T follicular helper cell (primary cell): Measurements from ENCODE around the gene SMIM43.
"Not testable (repeated sequence)": the region's sequence is repeated elsewhere in the genome, so short reads cannot be mapped to it uniquely, and the experiment has no call there.

Experiments used
- DNase-seq: peaks from one replicate; pipeline ENCODE4 v3.0.0-alpha.2; 2020; ENCODE audit warnings: low read depth

Gene SMIM43

DNA sequence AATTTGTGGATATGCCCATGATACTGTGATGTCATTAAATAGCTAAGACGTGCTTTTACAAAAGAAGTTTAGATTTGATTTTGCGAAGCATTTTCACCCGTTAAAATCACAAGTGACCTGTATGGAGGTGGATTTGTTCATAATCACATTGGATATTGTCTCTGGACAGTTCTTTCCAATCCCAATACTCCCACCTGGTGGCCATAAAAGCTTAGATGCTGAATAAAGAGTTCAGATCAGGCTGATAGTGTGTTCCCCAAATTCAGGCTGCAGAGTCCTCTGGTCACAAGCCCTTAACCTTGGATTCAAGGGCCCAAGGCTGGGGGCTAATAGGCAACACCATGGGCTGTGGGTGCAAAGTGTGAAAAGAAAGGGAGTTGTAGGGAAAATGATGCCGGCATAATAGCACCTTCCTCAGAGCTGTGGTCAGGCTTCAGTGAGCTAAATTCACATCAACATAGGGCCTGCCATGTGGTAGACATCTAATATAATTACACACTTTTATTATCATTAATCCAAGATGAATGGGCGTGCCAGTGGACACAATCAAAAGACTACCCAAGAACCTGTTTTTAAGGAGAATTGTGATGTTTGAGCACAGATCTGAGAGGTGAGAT lies 28.1 kb downstream of the SMIM43 start:
- DNase-seq, result no peak

DNA sequence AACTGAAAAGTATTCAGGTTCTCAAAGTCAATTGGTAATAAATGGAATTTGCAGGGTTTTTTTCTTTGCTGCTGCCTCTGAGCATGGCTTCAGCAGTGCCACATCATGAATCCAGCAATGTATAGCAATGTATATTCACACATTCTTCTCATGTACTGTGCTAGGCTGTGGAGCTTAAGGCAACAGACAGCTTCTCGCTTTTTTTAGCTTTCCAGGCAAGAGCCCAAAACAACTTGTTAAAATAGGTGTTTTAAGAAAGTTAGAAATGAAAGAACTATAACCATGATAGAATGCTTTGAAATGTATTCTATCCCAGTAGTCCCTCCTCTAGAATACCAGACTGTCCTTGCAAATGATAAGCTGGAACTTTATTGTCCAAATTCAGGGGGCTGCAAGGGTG lies 30.4 kb downstream of the SMIM43 start:
- no peak for DNase-seq

DNA sequence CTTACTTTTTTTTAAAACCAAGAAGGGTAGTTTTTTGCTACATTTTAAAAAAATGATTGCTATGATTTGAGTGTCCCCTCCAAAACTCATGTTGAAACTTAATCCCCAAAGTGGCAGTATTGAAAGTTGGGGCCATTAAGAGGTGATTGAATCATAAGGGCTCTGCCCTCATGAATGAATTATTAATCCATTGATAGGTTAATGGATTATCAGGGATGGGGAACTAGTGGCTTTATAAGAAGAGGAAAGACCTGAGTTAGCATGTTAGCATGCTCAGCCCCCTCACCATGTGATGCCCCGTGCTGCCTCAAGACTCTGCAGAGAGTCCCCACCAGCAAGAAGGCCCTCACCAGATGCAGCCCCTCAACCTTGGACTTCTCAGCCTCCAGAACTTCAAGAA lies 31.0 kb downstream of the SMIM43 start:
- DNase-seq, result no peak

DNA sequence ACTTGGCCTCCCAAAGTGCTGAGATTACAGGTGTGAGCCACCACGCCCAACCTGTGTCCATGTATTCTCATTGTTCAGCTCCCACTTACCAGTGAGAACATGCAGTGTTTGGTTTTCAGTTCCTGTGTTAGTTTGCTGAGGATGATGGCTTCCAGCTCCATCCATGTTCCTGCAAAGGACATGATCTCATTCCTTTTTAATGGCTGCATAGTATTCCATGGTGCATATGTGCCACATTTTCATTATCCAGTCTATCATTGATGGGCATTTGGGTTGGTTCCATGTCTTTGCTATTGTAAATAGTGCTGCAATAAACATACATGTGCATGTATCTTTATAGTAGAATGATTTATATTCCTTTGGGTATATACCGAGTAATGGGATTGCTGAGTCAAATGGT lies 35.2 kb downstream of the SMIM43 start:
- DNase-seq, result not testable (repeated sequence)

DNA sequence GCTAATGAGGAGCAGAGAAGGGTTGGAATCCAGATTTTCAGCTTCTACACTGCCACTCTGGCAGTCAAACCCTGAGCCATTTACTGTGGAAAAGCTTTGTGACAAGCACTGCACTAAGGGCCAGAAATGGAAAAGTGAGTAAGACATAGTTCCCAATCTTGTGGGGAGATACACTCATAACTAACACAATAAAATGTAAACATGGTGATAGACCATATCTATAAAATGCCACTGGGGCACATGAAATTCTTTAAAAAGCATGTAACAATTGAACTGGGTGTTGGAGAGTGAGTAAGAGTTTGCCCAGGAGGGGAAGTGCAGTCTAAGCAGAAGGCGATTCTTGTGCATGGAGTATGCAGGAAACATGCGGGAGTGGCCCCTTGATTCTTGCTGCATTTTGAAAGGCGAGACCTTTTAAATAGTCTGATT lies 36.2 kb downstream of the SMIM43 start:
- no peak for DNase-seq

DNA sequence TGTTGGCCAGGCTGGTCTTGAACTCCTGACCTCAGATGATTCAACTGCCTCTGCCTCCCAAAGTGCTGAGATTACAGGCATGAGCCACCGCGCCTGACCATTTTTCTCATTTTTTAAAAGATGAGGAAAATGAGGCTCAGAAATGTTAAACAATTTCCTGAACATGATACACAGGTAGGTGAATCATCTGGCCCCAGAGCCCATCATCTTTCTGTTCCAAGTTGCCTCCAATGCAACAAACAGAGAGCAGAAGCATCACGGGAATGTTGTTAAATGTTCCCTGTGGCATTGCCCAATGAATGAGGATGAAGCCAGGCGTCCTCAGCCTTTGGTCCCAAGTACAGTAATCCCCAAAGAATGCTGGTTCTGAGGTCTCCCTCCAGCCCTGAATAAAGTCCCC lies 36.9 kb downstream of the SMIM43 start:
- DNase-seq, result no peak

DNA sequence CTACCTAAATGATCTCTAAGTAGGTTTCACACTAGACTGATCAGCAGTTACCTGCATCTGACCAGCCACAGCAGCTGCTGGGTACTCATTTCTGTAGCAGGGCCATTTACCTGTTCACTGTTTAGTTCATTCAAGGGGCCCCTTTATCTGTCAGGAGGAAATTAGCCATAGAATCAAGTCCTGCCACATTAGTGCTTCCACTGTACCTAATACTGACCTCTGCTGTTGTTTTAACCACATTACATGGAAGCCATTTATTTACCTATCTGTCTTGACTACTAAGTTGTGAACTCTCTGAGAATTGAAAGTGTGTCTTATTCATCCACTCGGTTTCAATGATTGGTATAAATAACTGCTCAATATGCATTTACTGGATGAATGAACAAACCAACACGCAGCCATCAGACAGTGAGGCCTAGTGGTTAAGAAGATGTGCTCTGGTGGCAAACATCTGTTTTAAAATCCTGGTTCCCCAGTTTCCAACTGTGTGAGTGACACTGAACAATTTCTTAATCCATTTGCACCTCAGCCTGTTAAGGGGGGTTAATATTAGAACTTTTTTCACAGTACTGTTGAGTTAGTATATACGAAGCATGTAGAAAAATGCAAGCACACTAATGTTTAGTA lies 38.2 kb downstream of the SMIM43 start:
- DNase-seq, result no peak

DNA sequence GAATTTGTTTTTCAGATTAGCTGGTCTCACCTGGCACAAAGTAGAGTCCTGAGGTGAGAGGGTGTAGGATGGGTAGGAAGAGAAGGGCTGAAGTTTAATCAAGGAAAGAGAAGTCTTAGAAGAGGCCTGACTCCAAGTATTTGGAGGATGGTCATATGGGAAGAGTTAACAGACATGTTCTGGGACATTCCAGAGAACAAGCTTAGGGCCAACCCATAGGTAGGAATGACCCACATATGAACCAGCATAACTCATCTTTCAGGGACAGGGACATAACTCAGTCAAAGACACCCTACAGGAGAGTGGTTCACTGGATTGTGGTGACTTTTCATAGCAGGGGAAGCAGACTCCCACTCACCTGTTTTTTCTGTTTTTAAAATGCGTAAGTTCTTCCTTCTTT lies 40.3 kb downstream of the SMIM43 start:
- DNase-seq, result no peak

DNA sequence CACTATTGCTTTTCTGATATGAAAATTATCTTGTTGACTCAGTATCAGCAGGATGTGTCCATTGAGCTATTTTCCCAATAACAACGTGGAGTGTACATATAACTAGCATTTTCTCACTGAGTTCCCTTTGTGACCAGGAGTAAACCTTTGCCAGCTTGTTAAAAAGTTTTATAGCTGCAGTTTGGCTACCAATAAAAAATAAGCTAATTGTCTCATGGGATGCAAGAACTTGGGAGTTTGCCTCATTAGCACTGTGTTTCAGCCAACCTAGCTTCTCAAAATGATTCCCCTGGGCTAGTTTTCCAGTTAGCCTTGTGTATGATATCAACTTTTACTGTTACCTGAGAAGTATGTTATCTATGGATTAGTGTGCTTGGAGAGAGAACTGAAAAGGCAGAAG lies 43.3 kb downstream of the SMIM43 start:
- DNase-seq, result no peak

DNA sequence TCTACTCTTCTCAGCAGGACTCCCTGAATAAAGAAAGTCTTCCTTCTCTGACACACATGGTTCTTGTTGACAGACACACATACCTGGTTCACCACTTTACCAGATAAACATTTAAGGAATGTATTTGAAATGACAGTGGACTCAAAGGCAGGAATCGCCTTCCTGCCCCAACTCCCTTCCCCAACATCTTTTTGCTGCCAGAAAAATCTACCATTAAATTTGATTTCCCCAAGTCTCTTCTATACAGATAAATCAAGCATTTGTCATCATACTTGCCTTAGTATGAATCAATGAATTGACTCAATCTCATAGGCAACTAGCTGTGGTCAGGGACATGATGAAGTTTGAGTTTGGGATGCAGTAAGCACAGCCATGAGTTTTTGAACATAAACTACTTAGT lies 44.9 kb downstream of the SMIM43 start:
- DNase-seq, result no peak

DNA sequence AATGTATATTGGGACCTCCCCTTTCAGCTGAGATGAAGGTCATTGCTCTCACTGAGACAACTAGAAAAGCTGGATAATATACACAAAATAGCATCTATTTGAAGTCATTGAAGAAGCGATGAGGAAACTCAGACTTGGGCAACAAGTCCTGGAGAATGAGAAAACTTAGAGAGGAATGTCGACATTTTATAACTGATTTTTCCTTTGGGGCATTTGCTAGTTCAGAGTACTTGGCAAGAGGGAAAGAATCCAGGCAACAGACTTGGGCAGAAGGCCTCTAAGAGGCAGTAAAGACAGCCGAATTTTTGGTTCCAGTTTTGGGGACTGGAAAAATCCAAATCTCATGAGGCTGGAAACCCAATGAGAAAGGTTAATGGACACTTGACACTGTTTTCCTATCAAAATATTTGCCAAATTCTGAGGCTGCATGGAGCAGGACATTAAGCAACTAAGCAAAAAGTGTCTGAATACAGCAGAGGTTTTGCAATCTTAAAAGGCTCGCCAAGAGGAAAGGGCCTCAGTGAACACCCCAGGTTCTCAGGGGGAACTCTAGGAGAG lies 47.2 kb downstream of the SMIM43 start:
- DNase-seq, result no peak

DNA sequence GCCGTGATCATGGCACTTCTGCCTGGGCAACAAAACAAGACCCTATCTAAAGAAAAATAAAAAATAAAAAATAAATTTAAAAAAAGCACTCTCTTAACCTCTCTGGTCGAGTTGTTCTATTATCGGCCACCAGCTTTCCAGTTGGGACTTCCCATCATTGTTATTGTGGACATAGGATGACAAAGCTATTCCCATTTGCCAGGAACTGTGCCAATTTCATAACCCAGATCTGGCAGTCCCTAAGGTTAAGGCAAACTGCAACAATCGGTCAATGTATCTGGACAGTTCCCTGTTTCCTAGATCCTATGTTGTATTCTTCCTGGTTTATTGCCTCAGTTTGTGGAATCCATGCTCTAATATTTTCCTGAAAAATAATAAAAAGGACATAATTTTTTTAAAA lies 50.4 kb downstream of the SMIM43 start:
- DNase-seq, result no peak

DNA sequence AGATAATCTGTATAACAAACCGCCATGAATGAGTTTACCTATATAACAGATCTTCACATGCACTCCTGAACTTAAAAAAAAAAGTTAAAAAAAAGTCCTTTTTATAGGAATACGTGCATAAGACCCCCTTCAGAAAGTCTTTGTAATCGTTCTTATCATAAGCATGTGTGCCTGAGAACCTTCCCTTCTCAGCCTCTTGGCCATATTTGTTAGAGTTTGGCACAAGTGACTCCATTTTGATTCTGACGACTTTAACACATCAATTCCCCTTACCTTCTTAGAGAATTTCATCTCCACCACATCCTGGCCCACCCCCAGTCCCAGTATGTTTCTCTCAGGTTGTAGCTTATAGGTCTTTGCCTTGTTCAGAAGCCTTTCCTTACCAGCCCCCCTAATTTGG lies 52.2 kb downstream of the SMIM43 start:
- no peak for DNase-seq

DNA sequence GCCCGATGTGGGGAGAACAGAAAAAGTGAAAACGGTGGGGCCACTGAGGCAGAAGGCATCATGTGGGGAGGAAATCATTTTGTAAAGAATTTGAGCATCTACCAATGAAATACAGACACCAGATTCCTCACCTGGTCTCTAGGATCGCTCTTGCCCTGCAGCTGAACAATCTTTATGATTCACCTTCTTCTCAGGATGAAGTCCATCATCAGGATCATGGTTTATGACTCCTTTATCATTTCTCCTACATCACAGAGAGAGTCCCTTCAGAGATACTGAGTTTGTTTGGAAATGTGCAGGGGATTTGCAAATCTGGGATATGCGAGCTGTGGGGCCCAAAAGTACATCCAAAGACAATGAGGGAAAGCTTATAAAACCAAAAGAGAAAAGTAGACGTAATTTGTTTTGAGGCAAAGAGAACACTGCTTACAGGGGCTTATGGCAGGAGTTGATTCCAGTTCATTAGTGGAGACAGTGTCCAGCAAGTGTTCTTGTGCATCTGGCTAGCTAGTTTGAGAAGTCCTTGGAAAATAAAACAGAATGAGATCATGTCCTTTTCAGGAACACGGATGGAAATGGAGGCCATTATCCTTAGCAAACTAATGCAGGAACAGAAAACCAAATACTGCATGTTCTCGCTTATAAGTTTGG lies 52.8 kb downstream of the SMIM43 start:
- DNase-seq, result no peak

DNA sequence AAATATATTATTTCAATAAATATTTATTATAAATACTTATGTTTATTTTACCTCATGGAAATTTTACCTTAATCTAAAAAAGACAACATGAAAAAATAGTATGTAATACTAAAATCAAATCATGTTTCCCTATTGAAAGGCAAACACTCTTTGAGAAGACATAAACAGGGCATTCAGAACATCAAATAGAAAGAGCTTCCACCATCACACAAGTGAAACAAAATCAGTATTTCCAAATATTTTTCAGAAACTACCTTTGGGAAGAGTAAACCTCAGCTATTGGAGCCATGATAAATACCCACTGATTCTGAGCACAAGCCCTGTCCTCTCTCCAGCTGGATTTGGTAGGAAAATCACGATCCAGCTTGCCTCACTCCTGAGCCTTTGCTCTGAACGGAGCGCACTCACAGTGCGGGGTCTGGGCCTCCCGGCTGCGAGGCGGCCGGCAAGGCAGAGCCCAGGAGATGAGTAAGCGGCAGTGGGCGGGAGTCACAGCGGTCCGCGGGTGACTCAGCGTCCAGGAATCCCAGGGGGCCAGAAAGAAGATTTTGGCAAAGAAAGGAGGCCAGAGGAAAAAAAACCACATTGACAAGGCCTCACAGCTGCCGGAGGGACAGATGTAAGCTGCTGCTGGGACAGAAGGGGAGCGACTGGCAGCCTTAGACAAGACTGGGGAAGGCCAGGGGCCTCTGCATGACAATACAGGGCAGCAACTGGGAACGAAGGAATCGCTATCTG lies 53.5 kb downstream of the SMIM43 start:
- DNase-seq, result no peak

DNA sequence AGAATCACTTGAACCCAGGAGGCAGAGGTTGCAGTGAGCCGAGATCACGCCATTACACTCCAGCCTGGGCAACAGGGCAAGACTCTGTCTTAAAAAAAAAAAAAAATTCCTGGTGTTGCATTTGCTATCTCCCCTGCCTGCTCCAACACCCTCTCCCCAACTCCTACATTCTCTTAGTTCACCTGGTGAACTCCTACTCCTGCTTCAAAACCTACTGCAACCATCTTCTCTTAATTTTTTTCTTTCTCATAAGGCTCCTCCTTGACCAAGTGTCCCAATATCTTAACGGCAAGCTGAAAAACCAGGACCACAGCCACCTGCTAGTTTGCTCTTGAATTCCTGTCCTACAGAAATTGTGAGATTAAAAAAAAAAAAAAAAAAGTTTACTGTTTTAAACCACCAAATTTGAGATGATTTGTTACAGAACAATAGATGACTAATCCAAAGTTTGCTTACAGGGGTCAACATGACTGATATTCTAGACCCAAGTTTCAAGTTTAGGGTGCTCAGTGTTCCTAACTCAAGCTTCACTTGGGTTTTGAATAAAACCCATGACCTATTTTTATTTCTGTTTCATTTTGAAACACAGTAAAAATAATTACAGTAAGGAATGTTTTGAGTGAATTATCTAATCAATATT lies 55.1 kb downstream of the SMIM43 start:
- no peak for DNase-seq
